ENCODE data around the gene MIR17HG.

The MIR17HG gene

GRCh38 chr13:91347202-91347995 lies at the start of gene MIR17HG:
TSS of gene MIR17HG (plus strand) at chr13:91347687.
- Histone ChIP-seq H3K4me3 (ENCODE audit: low read depth in 1 of 2, low read length in 2 of 2) (peak within 1 kb of the TSS; percentile 75 to 77), H3K27me3 (ENCODE audit: low read depth, low read length) (no peaks in the 10 kb centered on the region), H3K9me3 (ENCODE audit: control insufficient read depth in 1 of 2, low read length in 2 of 2) (no peaks in the 10 kb centered on the region), H3K36me3 (ENCODE audit: control insufficient read depth in 1 of 2, insufficient read depth in 2 of 2, low read length in 2 of 2) (peaks cover 0 to 13% of the 10 kb centered on the region in 2 donors), H3K4me1 (ENCODE audit: control insufficient read depth in 1 of 2, insufficient read depth in 2 of 2, low read length in 2 of 2) (peaks cover 3 to 10% of the 10 kb centered on the region in 2 donors), H3K27ac (ENCODE audit: low read length) (peak within 1 kb of the TSS; percentile 56)

- no peaks in the 10 kb centered on the region for H3K9me3 ChIP-seq (ENCODE audit: control insufficient read depth in 1 of 2, low read length in 2 of 2)
- H3K36me3 ChIP-seq (ENCODE audit: control insufficient read depth in 1 of 2, insufficient read depth in 2 of 2, low read length in 2 of 2): no peaks in the 10 kb centered on the region
- H3K27me3 ChIP-seq (ENCODE audit: low read depth, low read length): no peaks in the 10 kb centered on the region
- no peak overlapping the region for H3K4me3 ChIP-seq (ENCODE audit: low read depth in 1 of 2, low read length in 2 of 2)
- no peaks in the 10 kb centered on the region for H3K4me1 ChIP-seq (ENCODE audit: control insufficient read depth in 1 of 2, insufficient read depth in 2 of 2, low read length in 2 of 2)
- H3K27ac ChIP-seq (ENCODE audit: low read length): no peak overlapping the region
Measured at GRCh38 chr13:91298060-91298459, 49.4 kb upstream of the MIR17HG start.

GRCh38 chr13:91302111-91302510 lies 45.4 kb upstream of the MIR17HG start:
- Histone ChIP-seq H3K4me3 (ENCODE audit: low read depth in 1 of 2, low read length in 2 of 2) (no peak overlapping the region), H3K9me3 (ENCODE audit: control insufficient read depth in 1 of 2, low read length in 2 of 2) (no peaks in the 10 kb centered on the region), H3K4me1 (ENCODE audit: control insufficient read depth in 1 of 2, insufficient read depth in 2 of 2, low read length in 2 of 2) (no peaks in the 10 kb centered on the region), H3K36me3 (ENCODE audit: control insufficient read depth in 1 of 2, insufficient read depth in 2 of 2, low read length in 2 of 2) (no peaks in the 10 kb centered on the region), H3K27me3 (ENCODE audit: low read depth, low read length) (no peaks in the 10 kb centered on the region), H3K27ac (ENCODE audit: low read length) (no peak overlapping the region)

DNA sequence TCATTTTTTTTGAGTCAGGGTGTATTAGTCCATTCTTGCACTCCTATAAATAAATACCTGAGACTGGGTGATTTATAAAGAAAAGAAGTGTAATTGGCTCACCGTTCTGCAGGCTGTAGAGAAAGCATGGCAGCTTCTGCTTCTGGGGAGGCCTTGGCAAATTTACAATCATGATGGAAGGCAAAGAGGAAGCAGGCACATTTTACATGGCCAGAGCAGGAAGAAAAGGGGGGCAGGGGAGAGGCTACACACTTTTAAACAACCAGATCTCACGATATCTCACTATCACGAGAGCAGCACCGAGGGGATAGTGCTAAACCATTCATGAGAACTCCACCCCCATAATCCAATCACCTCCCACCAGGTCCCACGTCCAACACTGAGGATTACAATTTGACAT lies 44.5 kb upstream of the MIR17HG start:
- Histone ChIP-seq H3K9me3 (ENCODE audit: control insufficient read depth in 1 of 2, low read length in 2 of 2) (no peaks in the 10 kb centered on the region), H3K36me3 (ENCODE audit: control insufficient read depth in 1 of 2, insufficient read depth in 2 of 2, low read length in 2 of 2) (no peaks in the 10 kb centered on the region), H3K4me3 (ENCODE audit: low read depth in 1 of 2, low read length in 2 of 2) (no peak overlapping the region), H3K27me3 (ENCODE audit: low read depth, low read length) (no peaks in the 10 kb centered on the region), H3K4me1 (ENCODE audit: control insufficient read depth in 1 of 2, insufficient read depth in 2 of 2, low read length in 2 of 2) (no peaks in the 10 kb centered on the region), H3K27ac (ENCODE audit: low read length) (no peak overlapping the region)

- no peaks in the 10 kb centered on the region for H3K9me3 ChIP-seq (ENCODE audit: control insufficient read depth in 1 of 2, low read length in 2 of 2)
- no peaks in the 10 kb centered on the region for H3K27me3 ChIP-seq (ENCODE audit: low read depth, low read length)
- H3K4me3 ChIP-seq (ENCODE audit: low read depth in 1 of 2, low read length in 2 of 2): no peak overlapping the region
- H3K4me1 ChIP-seq (ENCODE audit: control insufficient read depth in 1 of 2, insufficient read depth in 2 of 2, low read length in 2 of 2): no peaks in the 10 kb centered on the region
- no peak overlapping the region for H3K27ac ChIP-seq (ENCODE audit: low read length)
- no peaks in the 10 kb centered on the region for H3K36me3 ChIP-seq (ENCODE audit: control insufficient read depth in 1 of 2, insufficient read depth in 2 of 2, low read length in 2 of 2)
Measured at GRCh38 chr13:91304741-91305140, 42.7 kb upstream of the MIR17HG start.

GRCh38 chr13:91305652-91306051 lies 41.8 kb upstream of the MIR17HG start:
- H3K27me3 ChIP-seq (ENCODE audit: low read depth, low read length): no peaks in the 10 kb centered on the region
- H3K9me3 ChIP-seq (ENCODE audit: control insufficient read depth in 1 of 2, low read length in 2 of 2): no peaks in the 10 kb centered on the region
- H3K27ac ChIP-seq (ENCODE audit: low read length): no peak overlapping the region
- H3K4me1 ChIP-seq (ENCODE audit: control insufficient read depth in 1 of 2, insufficient read depth in 2 of 2, low read length in 2 of 2): no peaks in the 10 kb centered on the region
- H3K36me3 ChIP-seq (ENCODE audit: control insufficient read depth in 1 of 2, insufficient read depth in 2 of 2, low read length in 2 of 2): no peaks in the 10 kb centered on the region
- no peak overlapping the region for H3K4me3 ChIP-seq (ENCODE audit: low read depth in 1 of 2, low read length in 2 of 2)

DNA sequence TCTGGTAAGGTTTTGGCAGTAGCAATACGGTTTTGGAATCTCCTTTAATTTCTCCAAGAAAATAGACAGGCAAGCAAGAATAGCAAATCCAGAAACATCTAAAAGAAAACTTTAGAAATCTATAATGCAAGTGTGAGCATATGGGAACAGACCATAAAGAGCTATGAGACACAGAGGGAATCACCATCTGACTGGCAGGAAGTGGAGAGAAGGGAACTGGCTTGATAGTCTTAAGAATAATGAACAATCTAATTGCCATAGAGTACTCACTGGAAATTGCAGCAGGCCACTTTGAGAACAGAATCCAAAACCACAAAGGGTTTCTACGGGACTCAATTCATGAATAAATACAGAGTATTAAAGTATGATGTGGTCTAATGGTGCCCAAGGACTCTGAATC lies 39.6 kb upstream of the MIR17HG start:
- Histone ChIP-seq H3K36me3 (ENCODE audit: control insufficient read depth in 1 of 2, insufficient read depth in 2 of 2, low read length in 2 of 2) (no peaks in the 10 kb centered on the region), H3K27ac (ENCODE audit: low read length) (no peak overlapping the region), H3K9me3 (ENCODE audit: control insufficient read depth in 1 of 2, low read length in 2 of 2) (no peaks in the 10 kb centered on the region), H3K4me3 (ENCODE audit: low read depth in 1 of 2, low read length in 2 of 2) (no peak overlapping the region), H3K4me1 (ENCODE audit: control insufficient read depth in 1 of 2, insufficient read depth in 2 of 2, low read length in 2 of 2) (no peaks in the 10 kb centered on the region), H3K27me3 (ENCODE audit: low read depth, low read length) (no peaks in the 10 kb centered on the region)

- no peak overlapping the region for H3K4me3 ChIP-seq (ENCODE audit: low read depth in 1 of 2, low read length in 2 of 2)
- H3K27me3 ChIP-seq (ENCODE audit: low read depth, low read length): no peaks in the 10 kb centered on the region
- H3K9me3 ChIP-seq (ENCODE audit: control insufficient read depth in 1 of 2, low read length in 2 of 2): no peaks in the 10 kb centered on the region
- H3K36me3 ChIP-seq (ENCODE audit: control insufficient read depth in 1 of 2, insufficient read depth in 2 of 2, low read length in 2 of 2): no peaks in the 10 kb centered on the region
- no peaks in the 10 kb centered on the region for H3K4me1 ChIP-seq (ENCODE audit: control insufficient read depth in 1 of 2, insufficient read depth in 2 of 2, low read length in 2 of 2)
- H3K27ac ChIP-seq (ENCODE audit: low read length): no peak overlapping the region
Measured at GRCh38 chr13:91308299-91308698, 39.2 kb upstream of the MIR17HG start.

- Histone ChIP-seq H3K9me3 (ENCODE audit: control insufficient read depth in 1 of 2, low read length in 2 of 2) (no peaks in the 10 kb centered on the region), H3K4me1 (ENCODE audit: control insufficient read depth in 1 of 2, insufficient read depth in 2 of 2, low read length in 2 of 2) (no peaks in the 10 kb centered on the region), H3K36me3 (ENCODE audit: control insufficient read depth in 1 of 2, insufficient read depth in 2 of 2, low read length in 2 of 2) (no peaks in the 10 kb centered on the region), H3K27ac (ENCODE audit: low read length) (no peak overlapping the region), H3K4me3 (ENCODE audit: low read depth in 1 of 2, low read length in 2 of 2) (no peak overlapping the region), H3K27me3 (ENCODE audit: low read depth, low read length) (no peaks in the 10 kb centered on the region)
Measured at GRCh38 chr13:91311491-91311890, 36.0 kb upstream of the MIR17HG start.

GRCh38 chr13:91312324-91312723 lies 35.2 kb upstream of the MIR17HG start:
- Histone ChIP-seq H3K4me1 (ENCODE audit: control insufficient read depth in 1 of 2, insufficient read depth in 2 of 2, low read length in 2 of 2) (no peaks in the 10 kb centered on the region), H3K27me3 (ENCODE audit: low read depth, low read length) (no peaks in the 10 kb centered on the region), H3K9me3 (ENCODE audit: control insufficient read depth in 1 of 2, low read length in 2 of 2) (no peaks in the 10 kb centered on the region), H3K36me3 (ENCODE audit: control insufficient read depth in 1 of 2, insufficient read depth in 2 of 2, low read length in 2 of 2) (no peaks in the 10 kb centered on the region), H3K27ac (ENCODE audit: low read length) (no peak overlapping the region), H3K4me3 (ENCODE audit: low read depth in 1 of 2, low read length in 2 of 2) (no peak overlapping the region)

DNA sequence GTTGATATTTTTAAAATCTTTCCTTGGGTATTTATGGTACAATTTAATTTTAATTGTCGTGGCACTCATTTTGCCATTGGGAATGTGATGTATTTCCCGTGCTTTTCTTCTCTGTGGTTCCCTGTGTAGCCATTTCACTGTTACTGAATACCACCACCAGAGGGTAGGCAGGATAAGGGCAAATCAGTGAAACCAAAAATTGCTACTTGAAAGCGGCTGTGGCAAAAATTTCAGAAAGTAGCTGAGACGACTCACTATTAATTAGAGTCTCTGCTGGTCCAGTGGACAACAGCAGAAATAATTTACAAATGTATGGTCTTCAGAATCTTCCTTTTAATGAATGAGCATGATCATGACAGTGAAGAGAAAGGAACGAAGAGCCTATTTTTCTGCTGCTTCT lies 34.4 kb upstream of the MIR17HG start:
- H3K36me3 ChIP-seq (ENCODE audit: control insufficient read depth in 1 of 2, insufficient read depth in 2 of 2, low read length in 2 of 2): no peaks in the 10 kb centered on the region
- H3K4me1 ChIP-seq (ENCODE audit: control insufficient read depth in 1 of 2, insufficient read depth in 2 of 2, low read length in 2 of 2): no peaks in the 10 kb centered on the region
- no peaks in the 10 kb centered on the region for H3K9me3 ChIP-seq (ENCODE audit: control insufficient read depth in 1 of 2, low read length in 2 of 2)
- H3K4me3 ChIP-seq (ENCODE audit: low read depth in 1 of 2, low read length in 2 of 2): no peak overlapping the region
- H3K27me3 ChIP-seq (ENCODE audit: low read depth, low read length): no peaks in the 10 kb centered on the region
- no peak overlapping the region for H3K27ac ChIP-seq (ENCODE audit: low read length)

DNA sequence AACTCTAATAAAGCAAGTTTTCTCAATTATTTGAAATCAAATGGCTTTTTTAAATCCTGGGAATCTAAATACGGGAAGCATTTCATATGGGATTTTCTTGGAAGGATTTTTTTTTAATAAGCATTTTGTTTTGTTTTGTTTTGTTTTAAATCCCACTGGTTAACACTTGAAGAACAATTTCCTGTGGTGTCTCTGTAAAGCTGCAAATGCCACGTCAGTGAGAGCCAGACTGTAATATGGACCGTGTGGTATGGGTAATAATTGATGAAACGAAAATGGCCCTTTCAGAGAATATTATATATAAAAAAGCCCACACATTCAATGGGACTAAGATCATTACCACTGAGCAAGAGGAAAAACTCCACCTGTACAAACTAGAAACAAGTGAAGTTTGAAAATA lies 33.9 kb upstream of the MIR17HG start:
- Histone ChIP-seq H3K4me1 (ENCODE audit: control insufficient read depth in 1 of 2, insufficient read depth in 2 of 2, low read length in 2 of 2) (no peaks in the 10 kb centered on the region), H3K36me3 (ENCODE audit: control insufficient read depth in 1 of 2, insufficient read depth in 2 of 2, low read length in 2 of 2) (no peaks in the 10 kb centered on the region), H3K9me3 (ENCODE audit: control insufficient read depth in 1 of 2, low read length in 2 of 2) (no peaks in the 10 kb centered on the region), H3K27ac (ENCODE audit: low read length) (no peak overlapping the region), H3K27me3 (ENCODE audit: low read depth, low read length) (no peaks in the 10 kb centered on the region), H3K4me3 (ENCODE audit: low read depth in 1 of 2, low read length in 2 of 2) (no peak overlapping the region)

Data from muscle layer of duodenum (tissue), 2 donors.